Measurements from ENCODE around the gene COMT.

DNA sequence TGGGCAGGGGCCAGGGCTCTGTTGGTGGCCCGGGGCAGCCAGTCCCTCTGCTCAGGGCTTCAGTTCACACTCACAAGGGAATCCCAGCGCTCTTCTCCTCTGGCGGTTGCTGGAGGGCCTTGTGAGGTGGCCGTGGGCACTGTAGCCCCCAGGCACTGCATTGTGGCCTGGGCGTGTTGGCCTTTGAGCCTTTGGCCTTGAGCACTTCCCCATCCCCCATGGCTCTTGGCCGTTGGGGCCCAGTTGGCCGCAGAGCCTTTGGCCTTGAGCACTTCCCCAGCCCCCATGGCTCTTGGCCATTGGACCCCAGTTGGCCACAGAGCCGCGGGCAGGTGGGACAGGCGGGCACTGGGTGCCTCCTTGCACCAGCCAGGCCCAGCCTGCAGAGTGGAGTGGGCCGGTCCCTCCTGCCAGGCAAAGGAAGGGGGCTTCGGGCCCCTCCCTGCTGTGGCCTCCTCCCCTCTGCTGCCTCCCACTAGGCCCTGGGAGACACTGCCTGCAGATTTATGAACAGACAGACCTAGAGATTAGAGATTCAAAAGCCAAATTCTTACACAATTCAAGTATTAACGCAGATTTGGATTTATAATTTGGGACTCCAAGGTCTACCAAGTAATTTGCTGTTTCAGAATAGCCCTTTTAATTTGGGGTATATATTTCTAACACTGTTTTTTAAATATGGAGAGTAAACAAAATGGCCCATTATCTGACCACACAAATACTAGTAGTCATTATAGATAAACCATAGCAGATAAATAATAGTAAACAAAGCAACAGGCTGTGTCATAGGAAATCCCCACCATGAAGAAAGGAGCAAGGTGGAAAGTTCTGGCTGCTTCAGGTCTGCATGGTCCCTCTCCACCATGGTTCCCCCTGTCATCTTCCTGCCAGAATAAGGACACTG, 18.3 kb downstream of the COMT start:
- TF ChIP-seq CTCF (IDR thresholded peaks at IDR 0.05) (no peak), POLR2A (IDR thresholded peaks at IDR 0.05) (no peak)
